DND-41 (cell line): ENCODE measurements around the gene UHRF1.
"Not testable (repeated sequence)": the region's sequence is repeated elsewhere in the genome, so short reads cannot be mapped to it uniquely, and the experiment has no call there.

Experiments
- ATAC-seq: fragments of 200-7000 bp; cut with Tn5 transposase; 3 replicates; pipeline ENCODE4 v1.9.1; 2021; ENCODE audit warnings: low read depth; ENCODE audit not compliant: insufficient read depth
- DNase-seq: peaks from one replicate; pipeline ENCODE4 v3.0.0-alpha.2; 2020
- H2AFZ ChIP-seq: 2 replicates; pipeline ENCODE4 v1.6.0; 2012; ENCODE audit warnings: low read depth, low read length
- H3K27ac ChIP-seq: 2 replicates; pipeline ENCODE4 v1.5.1; 2012; ENCODE audit warnings: low read length, inconsistent platforms
- H3K27me3 ChIP-seq: fragments of 200-600 bp; sonication (generic); 2 replicates; pipeline ENCODE4 v1.6.0; 2012; ENCODE audit warnings: low read length, mild to moderate bottlenecking, inconsistent platforms; ENCODE audit not compliant: insufficient read depth, poor library complexity
- H3K36me3 ChIP-seq: 2 replicates; pipeline ENCODE4 v1.5.1; 2012; ENCODE audit warnings: low read length, inconsistent platforms; ENCODE audit not compliant: insufficient read depth
- H3K4me1 ChIP-seq: 2 replicates; pipeline ENCODE4 v1.5.1; 2012; ENCODE audit warnings: mild to moderate bottlenecking, low read length; ENCODE audit not compliant: insufficient read depth
- H3K4me2 ChIP-seq: 2 replicates; pipeline ENCODE4 v1.6.0; 2012; ENCODE audit warnings: mild to moderate bottlenecking, moderate library complexity, low read length, inconsistent platforms; ENCODE audit not compliant: insufficient read depth
- H3K4me3 ChIP-seq, 2 experiments: fragments of 200-600 bp in 1 of 2; shearing (Covaris generic) in 1 of 2; 2 replicates each; pipeline ENCODE4 v1.5.1; 2012 to 2016; ENCODE audit warnings: inconsistent platforms in 2 of 2, low read length in 2 of 2, mild to moderate bottlenecking in 2 of 2, low read depth in 1 of 2, moderate library complexity in 1 of 2
- H3K79me2 ChIP-seq: 2 replicates; pipeline ENCODE4 v1.6.0; 2012; ENCODE audit warnings: low read length, inconsistent platforms; ENCODE audit not compliant: insufficient read depth
- H3K9ac ChIP-seq: 2 replicates; pipeline ENCODE4 v1.6.0; 2012; ENCODE audit warnings: low read depth, mild to moderate bottlenecking, inconsistent platforms, low read length, moderate library complexity
- H3K9me3 ChIP-seq: 2 replicates; pipeline ENCODE4 v1.5.1; 2012; ENCODE audit warnings: low read length, moderate library complexity, mild to moderate bottlenecking, inconsistent platforms; ENCODE audit not compliant: insufficient read depth, severe bottlenecking
- H4K20me1 ChIP-seq: 2 replicates; pipeline ENCODE4 v1.6.0; 2012; ENCODE audit warnings: low read length; ENCODE audit not compliant: insufficient read depth
- CTCF ChIP-seq: IDR thresholded peaks from 2 replicates; pipeline ENCODE4 v1.5.1; 2012; ENCODE audit warnings: borderline replicate concordance, low read length, moderate library complexity, mild to moderate bottlenecking; ENCODE audit not compliant: poor library complexity, severe bottlenecking; ENCODE audit errors: extremely low read depth
- EZH2 ChIP-seq: IDR thresholded peaks from 3 replicates; pipeline ENCODE4 v1.6.1; 2012; ENCODE audit warnings: borderline replicate concordance, low read depth, mild to moderate bottlenecking, moderate library complexity, low read length, inconsistent platforms; ENCODE audit not compliant: severe bottlenecking

The UHRF1 gene

GRCh38 chr19:4887803-4888202 is 21.5 kb upstream of the UHRF1 start:
- not testable (repeated sequence) for H3K4me3 ChIP-seq, H3K9me3 ChIP-seq, H2AFZ ChIP-seq, DNase-seq, ATAC-seq, H3K27me3 ChIP-seq, H3K4me1 ChIP-seq, H3K4me2 ChIP-seq, H3K27ac ChIP-seq, H3K9ac ChIP-seq, H4K20me1 ChIP-seq, H3K36me3 ChIP-seq, H3K79me2 ChIP-seq

GRCh38 chr19:4889034-4889815 is 20.1 kb upstream of the UHRF1 start:
- Histone ChIP-seq H3K27me3 (no peaks in the 10 kb centered on the region), H3K79me2 (no peaks in the 10 kb centered on the region), H3K4me3 (no peak overlapping the region), H3K4me2 (no peak overlapping the region), H2AFZ (no peak overlapping the region), H3K9ac (no peak overlapping the region), H3K4me1 (no peaks in the 10 kb centered on the region), H3K27ac (no peak overlapping the region), H4K20me1 (no peaks in the 10 kb centered on the region), H3K36me3 (no peaks in the 10 kb centered on the region), H3K9me3 (no peaks in the 10 kb centered on the region)
- ATAC-seq (no peak), DNase-seq (no peak)
- TF ChIP-seq EZH2 (no peak), CTCF (no peak)

GRCh38 chr19:4891066-4891465 is 18.2 kb upstream of the UHRF1 start:
- Histone ChIP-seq H4K20me1 (no peaks in the 10 kb centered on the region), H3K9ac (no peak overlapping the region), H3K4me2 (no peak overlapping the region), H3K4me3 (no peak overlapping the region), H3K27ac (no peak overlapping the region), H3K9me3 (no peaks in the 10 kb centered on the region), H3K4me1 (no peaks in the 10 kb centered on the region), H2AFZ (no peak overlapping the region), H3K36me3 (no peaks in the 10 kb centered on the region), H3K79me2 (no peaks in the 10 kb centered on the region), H3K27me3 (no peaks in the 10 kb centered on the region)
- DNase-seq (no peak), ATAC-seq (no peak)
- TF ChIP-seq EZH2 (no peak), CTCF (no peak)

- DNase-seq, H3K27ac ChIP-seq, H3K27me3 ChIP-seq, H3K4me1 ChIP-seq, H3K36me3 ChIP-seq, ATAC-seq, H3K4me3 ChIP-seq, H4K20me1 ChIP-seq, H2AFZ ChIP-seq, H3K79me2 ChIP-seq, H3K9me3 ChIP-seq, H3K4me2 ChIP-seq, H3K9ac ChIP-seq: not testable (repeated sequence)
Observed at GRCh38 chr19:4892962-4893361, 16.3 kb upstream of the UHRF1 start.
